Gastroesophageal sphincter (tissue), 4 donors: ENCODE data around the gene FBRSL1. TPM values are rescaled to one million over a fixed set of nuclear protein-coding genes. Genes with fewer than 3 reads are reported as not detected.

Experiments used
- ATAC-seq: fragments of 150-250 bp; one replicate; pipeline ENCODE4 v1.9.1; 2016; ENCODE audit warnings: mild to moderate bottlenecking, moderate library complexity
- H3K27ac ChIP-seq, 4 donors: fragments of 200-600 bp; sonication (generic) in 3 of 4; 1 replicate in 3 of 4; 2 replicates in 1 of 4; pipeline ENCODE4 v1.5.1; 2016 to 2019
- H3K27me3 ChIP-seq: fragments of 200-600 bp; sonication (generic); one replicate; pipeline ENCODE4 v1.5.1; 2019
- H3K36me3 ChIP-seq, 2 donors: fragments of 200-600 bp; sonication (generic); one replicate each; pipeline ENCODE4 v1.5.1; 2019; ENCODE audit warnings: control low read depth in 1 of 2
- H3K4me1 ChIP-seq, 3 donors: fragments of 200-600 bp; sonication (generic); 1 replicate in 2 of 3; 2 replicates in 1 of 3; pipeline ENCODE4 v1.5.1; 2016 to 2019; ENCODE audit warnings: control low read depth in 2 of 3
- H3K4me3 ChIP-seq, 2 donors: fragments of 200-600 bp; sonication (generic); one replicate each; pipeline ENCODE4 v1.5.1; 2019; ENCODE audit warnings: mild to moderate bottlenecking in 1 of 2, moderate library complexity in 1 of 2
- H3K9me3 ChIP-seq, 3 donors: fragments of 200-600 bp; sonication (generic); one replicate each; pipeline ENCODE4 v1.5.1; 2017 to 2019; ENCODE audit warnings: control low read depth in 2 of 3
- EP300 ChIP-seq: sonication (generic); formaldehyde crosslinking; IDR thresholded peaks from one replicate; pipeline ENCODE4 v1.6.1; 2017; ENCODE audit warnings: antibody characterized with exemption, mild to moderate bottlenecking
- POLR2A ChIP-seq, 2 donors: fragments of 450-650 bp; IDR thresholded peaks; one replicate each; pipeline ENCODE4 v1.6.1; 2017; ENCODE audit warnings: antibody characterized with exemption in 2 of 2, mild to moderate bottlenecking in 2 of 2, moderate library complexity in 1 of 2
- POLR2AphosphoS5 ChIP-seq: sonication (generic); formaldehyde crosslinking; IDR thresholded peaks from one replicate; pipeline ENCODE4 v1.6.1; 2017; ENCODE audit warnings: antibody characterized with exemption
- WGBS, 2 donors: methylation state at CpG; one replicate each; pipeline ENCODE4 v1.1.5; 2018; ENCODE audit warnings: low coverage in 1 of 2; 5-methylcytosine and 5-hydroxymethylcytosine counted together
- total RNA-seq, 4 donors: library from RNA; depleted of rRNA; stranded (reverse); fragments of >200 nt; gene quantifications; one replicate each; pipeline ENCODE4 v1.1.0, GENCODE V29; 2016
- TF ChIP-seq, protein P1 (sequence below), 4 experiments: fragments of 200-600 bp in 2 of 4; fragments of 450-650 bp in 2 of 4; sonication (generic) in 1 of 4; IDR thresholded peaks; one replicate each; pipeline ENCODE4 v1.5.1; 2017 to 2019; ENCODE audit warnings: antibody characterized with exemption in 4 of 4, mild to moderate bottlenecking in 2 of 4, moderate library complexity in 2 of 4

Gene FBRSL1
- total RNA-seq, 4 donors from 2014 or later = 8.5 to 24.7 (median 15.5) TPM

DNA sequence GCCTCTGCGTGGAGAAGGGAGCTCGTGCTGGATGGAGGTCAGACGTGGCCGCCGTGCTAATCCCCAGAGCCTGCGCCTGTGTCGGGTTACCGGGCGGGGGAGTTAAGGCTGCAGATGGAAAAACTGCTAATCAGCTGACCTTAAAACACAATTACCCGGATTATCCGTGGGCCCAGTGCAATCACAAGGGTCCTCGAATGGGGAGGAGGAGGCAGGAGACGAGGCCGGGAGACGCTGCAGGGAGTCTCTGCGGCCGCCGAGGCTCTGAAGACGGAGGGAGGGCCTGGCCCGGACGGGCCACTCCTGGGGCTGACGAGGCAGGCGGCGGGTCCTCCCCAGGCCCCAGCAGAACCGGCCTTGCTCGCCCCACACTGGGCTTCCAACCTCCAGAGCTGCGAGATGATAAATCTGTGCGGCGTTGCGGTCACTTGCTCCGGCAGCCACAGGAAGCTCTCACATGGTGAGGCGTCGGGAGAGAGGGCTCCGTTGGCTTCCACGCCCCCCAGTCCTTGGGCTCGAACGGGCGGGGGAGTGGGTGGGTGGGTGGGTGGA lies 32.9 kb upstream of the FBRSL1 start:
- H3K27ac ChIP-seq = no peak overlapping the region
- no peak for TF ChIP-seq POLR2AphosphoS5
- TF ChIP-seq, protein P1, sequence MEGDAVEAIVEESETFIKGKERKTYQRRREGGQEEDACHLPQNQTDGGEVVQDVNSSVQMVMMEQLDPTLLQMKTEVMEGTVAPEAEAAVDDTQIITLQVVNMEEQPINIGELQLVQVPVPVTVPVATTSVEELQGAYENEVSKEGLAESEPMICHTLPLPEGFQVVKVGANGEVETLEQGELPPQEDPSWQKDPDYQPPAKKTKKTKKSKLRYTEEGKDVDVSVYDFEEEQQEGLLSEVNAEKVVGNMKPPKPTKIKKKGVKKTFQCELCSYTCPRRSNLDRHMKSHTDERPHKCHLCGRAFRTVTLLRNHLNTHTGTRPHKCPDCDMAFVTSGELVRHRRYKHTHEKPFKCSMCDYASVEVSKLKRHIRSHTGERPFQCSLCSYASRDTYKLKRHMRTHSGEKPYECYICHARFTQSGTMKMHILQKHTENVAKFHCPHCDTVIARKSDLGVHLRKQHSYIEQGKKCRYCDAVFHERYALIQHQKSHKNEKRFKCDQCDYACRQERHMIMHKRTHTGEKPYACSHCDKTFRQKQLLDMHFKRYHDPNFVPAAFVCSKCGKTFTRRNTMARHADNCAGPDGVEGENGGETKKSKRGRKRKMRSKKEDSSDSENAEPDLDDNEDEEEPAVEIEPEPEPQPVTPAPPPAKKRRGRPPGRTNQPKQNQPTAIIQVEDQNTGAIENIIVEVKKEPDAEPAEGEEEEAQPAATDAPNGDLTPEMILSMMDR (IDR thresholded peaks at IDR 0.05) = no peak
- no peak for TF ChIP-seq POLR2A (IDR thresholded peaks at IDR 0.05)
- TF ChIP-seq EP300 = no peak
- 53% methylated on average over 3 of the region's 38 CpGs; no CpG with 5 or more reads in 1 of the 2 donors for WGBS, 2 donors
- peaks cover 83% of the 10 kb centered on the region for H3K27me3 ChIP-seq
- H3K36me3 ChIP-seq = no peaks in the 10 kb centered on the region
- no peaks in the 10 kb centered on the region for H3K4me1 ChIP-seq
- peaks cover 0 to 6% (median 0%) of the 10 kb centered on the region in 3 donors for H3K9me3 ChIP-seq
- ATAC-seq = no peak
- no peak overlapping the region for H3K4me3 ChIP-seq

DNA sequence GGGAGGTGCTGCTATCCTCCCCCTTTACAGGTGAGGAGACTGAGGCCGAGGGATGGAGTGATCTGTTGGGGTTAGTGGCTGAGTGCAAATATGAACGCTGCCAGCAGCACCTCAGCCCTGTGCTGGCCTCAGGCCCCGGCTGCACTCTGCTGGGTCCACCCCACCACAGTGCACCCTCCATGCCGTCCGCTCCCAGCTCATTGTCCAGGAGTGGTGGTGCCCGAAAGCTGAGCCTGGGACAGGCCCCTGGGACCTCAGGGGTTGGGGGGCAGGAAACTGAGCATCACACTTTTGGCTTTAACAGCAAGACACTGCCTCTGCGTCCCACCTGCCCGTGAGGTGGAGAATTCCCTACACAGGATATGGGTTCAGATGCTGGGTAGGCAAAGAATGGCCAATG lies 31.5 kb upstream of the FBRSL1 start:
- Histone ChIP-seq H3K9me3 (peaks cover 0 to 6% (median 0%) of the 10 kb centered on the region in 3 donors), H3K4me3 (no peak overlapping the region), H3K4me1 (no peaks in the 10 kb centered on the region), H3K27me3 (peaks cover 70% of the 10 kb centered on the region), H3K36me3 (no peaks in the 10 kb centered on the region), H3K27ac (no peak overlapping the region)
- WGBS, 2 donors = 71 to 88% methylated on average over 2 to 3 of the region's 8 CpGs
- no peak for TF ChIP-seq POLR2A (IDR thresholded peaks at IDR 0.05)
- TF ChIP-seq EP300 = no peak
- no peak for TF ChIP-seq POLR2AphosphoS5
- TF ChIP-seq, protein P1 (IDR thresholded peaks at IDR 0.05) = no peak
- ATAC-seq = no peak

DNA sequence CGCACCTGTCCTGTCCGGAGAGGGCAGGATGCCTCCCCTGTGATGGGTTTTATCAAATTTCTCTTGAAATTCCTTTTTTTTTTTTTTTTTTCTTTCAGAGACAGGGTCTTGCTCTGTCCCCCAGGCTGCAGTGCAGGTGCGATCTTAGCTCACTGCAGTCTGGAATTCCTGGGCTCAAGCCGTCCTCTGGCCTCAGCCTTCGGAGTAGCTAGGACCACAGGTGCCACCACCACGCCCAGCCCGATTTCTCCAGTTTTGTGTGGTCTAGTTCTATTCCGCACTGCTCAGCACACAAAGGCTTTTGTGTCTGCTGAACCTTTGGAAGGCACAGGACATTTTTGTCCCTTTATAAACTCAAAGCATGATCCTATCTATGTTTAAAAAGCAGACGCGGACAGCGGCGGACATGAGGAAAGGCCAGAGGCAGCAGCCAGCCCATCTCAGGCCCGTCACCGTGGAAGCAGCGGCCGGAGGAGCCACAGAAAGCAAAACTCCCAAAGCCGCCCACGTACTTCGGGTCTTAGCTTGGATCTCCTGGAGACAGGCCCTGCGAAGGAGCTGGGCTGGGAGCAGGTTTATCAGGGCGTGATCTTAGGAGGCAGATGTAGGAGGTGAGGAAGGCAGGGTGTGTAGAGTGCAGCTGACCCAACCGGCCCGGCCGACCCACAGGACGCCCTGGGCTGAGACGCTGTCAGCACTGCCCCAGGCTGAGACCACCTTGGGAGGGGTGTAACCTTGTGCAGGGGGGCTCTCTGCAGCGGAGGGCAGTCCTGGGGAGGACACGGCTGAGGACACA lies 30.9 kb upstream of the FBRSL1 start:
- Histone ChIP-seq H3K27ac (no peak overlapping the region), H3K4me3 (no peak overlapping the region), H3K36me3 (no peaks in the 10 kb centered on the region), H3K9me3 (peaks cover 0 to 6% (median 0%) of the 10 kb centered on the region in 3 donors), H3K27me3 (peaks cover 64% of the 10 kb centered on the region), H3K4me1 (no peaks in the 10 kb centered on the region)
- TF ChIP-seq POLR2A (IDR thresholded peaks at IDR 0.05) = no peak
- TF ChIP-seq, protein P1 (IDR thresholded peaks at IDR 0.05) = no peak
- TF ChIP-seq EP300 = no peak
- TF ChIP-seq POLR2AphosphoS5 = no peak
- WGBS, 2 donors = 77 to 89% methylated on average over 3 to 10 of the region's 28 CpGs
- no peak for ATAC-seq

DNA sequence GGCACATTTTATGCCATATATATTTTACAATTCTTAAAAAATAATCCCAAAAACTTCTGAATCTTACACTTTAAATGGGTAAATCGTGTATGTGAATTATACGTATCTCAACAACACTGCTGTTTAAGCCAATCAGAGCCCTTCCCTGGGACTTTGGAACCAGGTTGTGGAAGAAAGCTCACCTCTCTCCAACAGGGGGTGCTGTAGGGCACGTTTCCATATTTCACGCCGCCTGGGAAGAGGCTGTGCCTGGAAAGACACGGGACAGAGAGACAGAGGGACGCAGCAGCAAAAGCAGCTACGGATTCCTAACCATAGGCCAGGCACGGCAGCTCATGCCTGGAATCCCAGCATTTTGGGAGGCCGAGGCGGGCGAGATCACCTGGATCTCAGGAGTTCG lies 29.4 kb upstream of the FBRSL1 start:
- Histone ChIP-seq H3K9me3 (peaks cover 0 to 6% (median 0%) of the 10 kb centered on the region in 3 donors), H3K4me3 (no peak overlapping the region), H3K27ac (no peak overlapping the region), H3K27me3 (peaks cover 65% of the 10 kb centered on the region), H3K4me1 (no peaks in the 10 kb centered on the region), H3K36me3 (no peaks in the 10 kb centered on the region)
- TF ChIP-seq POLR2AphosphoS5 (no peak), POLR2A (IDR thresholded peaks at IDR 0.05) (no peak), EP300 (no peak)
- TF ChIP-seq, protein P1 (IDR thresholded peaks at IDR 0.05) = no peak
- no peak for ATAC-seq
- WGBS, 2 donors = 61 to 81% methylated on average over 6 to 10 of the region's 13 CpGs

DNA sequence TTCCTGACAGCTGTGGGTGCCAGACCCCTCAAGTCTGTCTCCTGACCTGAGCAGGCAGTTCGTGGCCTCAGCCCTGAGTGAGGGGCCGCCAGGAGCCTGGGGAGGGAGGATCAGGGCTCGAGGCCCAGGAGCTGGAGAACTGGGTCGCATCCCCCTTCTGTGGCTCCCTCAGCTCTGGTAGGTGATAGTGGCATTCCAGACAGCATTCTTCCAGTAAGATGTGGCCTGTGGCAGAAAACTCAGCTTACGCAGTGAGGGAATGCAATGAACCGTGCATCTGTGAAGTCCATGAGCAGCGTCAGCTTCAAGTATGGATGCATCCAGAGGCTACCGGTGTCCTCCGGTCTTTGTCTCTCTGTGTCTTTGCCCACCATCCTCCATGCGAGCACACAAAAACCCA lies 28.4 kb upstream of the FBRSL1 start:
- Histone ChIP-seq H3K9me3 (peaks cover 0 to 6% (median 0%) of the 10 kb centered on the region in 3 donors), H3K4me1 (no peaks in the 10 kb centered on the region), H3K4me3 (no peak overlapping the region), H3K27me3 (peaks cover 69% of the 10 kb centered on the region), H3K27ac (no peak overlapping the region), H3K36me3 (no peaks in the 10 kb centered on the region)
- 60 to 80% methylated on average over 1 to 2 of the region's 10 CpGs for WGBS, 2 donors
- ATAC-seq = no peak
- no peak for TF ChIP-seq POLR2AphosphoS5
- TF ChIP-seq, protein P1 (IDR thresholded peaks at IDR 0.05) = no peak
- TF ChIP-seq POLR2A (IDR thresholded peaks at IDR 0.05) = no peak
- no peak for TF ChIP-seq EP300
